ENCODE results near the gene CSNK2A3.

- no peak for TF ChIP-seq CTCF (IDR thresholded peaks at IDR 0.05; ENCODE audit: poor library complexity)
- no peak for TF ChIP-seq EZH2 (IDR thresholded peaks at IDR 0.05; ENCODE audit: borderline replicate concordance)
These were observed 5.5 kb downstream of the CSNK2A3 start for GRCh38 chr11:11347592-11347991.
